GM19328 (cell line): Measurements from ENCODE around the gene NEURL1.
"Not testable (repeated sequence)": the region's sequence is repeated elsewhere in the genome, so short reads cannot be mapped to it uniquely, and the experiment has no call there.

Experiments
- ATAC-seq: cut with Tn5 transposase; IDR thresholded peaks from one replicate; pipeline ENCODE4 v1.9.1; 2021; ENCODE audit warnings: mild to moderate bottlenecking, moderate library complexity; ENCODE audit not compliant: unreplicated experiment

NEURL1 gene

GRCh38 chr10:103602028-103602851 lies 108.7 kb downstream of the NEURL1 start:
- no peak for ATAC-seq

GRCh38 chr10:103602852-103603155 lies 109.3 kb downstream of the NEURL1 start:
- ATAC-seq: no peak

- no peak for ATAC-seq
Measured at GRCh38 chr10:103603382-103603781, 109.9 kb downstream of the NEURL1 start.

GRCh38 chr10:103605359-103606096 lies 112.0 kb downstream of the NEURL1 start:
- ATAC-seq: no peak

GRCh38 chr10:103606097-103606438 lies 112.6 kb downstream of the NEURL1 start:
- ATAC-seq: not testable (repeated sequence)

- ATAC-seq: not testable (repeated sequence)
Measured at GRCh38 chr10:103607051-103607450, 113.5 kb downstream of the NEURL1 start.

- ATAC-seq: not testable (repeated sequence)
Measured at GRCh38 chr10:103608056-103608455, 114.6 kb downstream of the NEURL1 start.

GRCh38 chr10:103609231-103610082 lies 116.0 kb downstream of the NEURL1 start:
- ATAC-seq: no peak

- ATAC-seq: no peak
Measured at GRCh38 chr10:103610083-103610472, 116.6 kb downstream of the NEURL1 start.

GRCh38 chr10:103610921-103611511 lies 117.5 kb downstream of the NEURL1 start:
- ATAC-seq: no peak

GRCh38 chr10:103612462-103613365 lies 119.2 kb downstream of the NEURL1 start:
- no peak for ATAC-seq

- ATAC-seq: no peak
Measured at GRCh38 chr10:103613616-103614015, 120.1 kb downstream of the NEURL1 start.

- ATAC-seq: no peak
Measured at GRCh38 chr10:103614306-103615158, 121.0 kb downstream of the NEURL1 start.

GRCh38 chr10:103616705-103617601 lies 123.4 kb downstream of the NEURL1 start:
- no peak for ATAC-seq

GRCh38 chr10:103617602-103618385 lies 124.3 kb downstream of the NEURL1 start:
- ATAC-seq: no peak

- ATAC-seq: no peak
Measured at GRCh38 chr10:103618575-103619423, 125.3 kb downstream of the NEURL1 start.
